Measurements from ENCODE around the gene RNF224. TPM values are rescaled to one million over a fixed set of nuclear protein-coding genes. Genes with fewer than 3 reads are reported as not detected.

Gene RNF224
- polyA plus RNA-seq, 3 donors, result not detected

DNA sequence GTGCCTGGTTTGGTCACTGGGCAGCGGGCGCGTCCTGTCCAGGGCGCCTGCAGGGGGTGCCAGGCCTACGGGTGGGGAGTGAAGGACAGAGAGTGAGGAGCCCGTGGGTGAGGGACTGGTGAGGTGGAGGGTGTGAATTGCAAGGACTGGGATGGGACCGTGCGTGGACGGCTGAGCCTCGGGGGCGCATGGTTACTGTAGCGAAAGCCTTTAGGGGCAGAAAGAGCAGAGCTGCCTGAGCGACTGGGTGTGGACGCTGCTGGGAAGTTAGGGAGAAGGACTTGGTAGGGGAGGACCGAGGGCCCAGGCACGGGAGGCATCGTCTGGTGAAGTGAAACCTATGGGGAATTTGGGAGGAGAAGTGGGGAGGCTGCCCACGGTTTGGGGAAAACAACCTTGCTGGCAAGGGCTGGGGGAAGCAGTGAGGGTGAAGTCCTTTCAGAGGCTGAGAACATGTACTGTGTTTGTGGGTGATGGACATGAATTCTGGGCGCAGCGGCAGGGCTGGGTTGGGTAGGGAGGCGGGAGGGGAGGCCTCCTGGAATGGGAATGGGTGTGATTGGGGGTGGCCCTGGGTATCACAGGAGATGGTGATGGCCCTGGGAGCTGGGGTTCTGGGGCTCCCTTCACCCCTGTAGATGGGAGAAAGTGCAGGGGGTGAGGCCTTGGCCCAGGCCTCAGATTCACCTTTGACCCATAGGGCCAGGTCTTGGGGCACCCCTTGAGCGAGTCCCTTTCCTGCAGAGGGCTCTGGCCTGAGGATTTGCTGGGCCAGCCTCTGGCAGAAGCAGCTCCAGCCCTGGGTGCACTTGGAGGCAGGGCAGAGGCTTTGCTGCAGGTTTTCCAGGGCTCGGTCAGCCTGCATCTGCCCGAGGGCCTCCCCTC, 48.5 kb downstream of the RNF224 start:
- no peak overlapping the region for H2AFZ ChIP-seq (ENCODE audit: insufficient read depth, low read depth, low read length, poor library complexity, severe bottlenecking)
- TF ChIP-seq, protein P1, sequence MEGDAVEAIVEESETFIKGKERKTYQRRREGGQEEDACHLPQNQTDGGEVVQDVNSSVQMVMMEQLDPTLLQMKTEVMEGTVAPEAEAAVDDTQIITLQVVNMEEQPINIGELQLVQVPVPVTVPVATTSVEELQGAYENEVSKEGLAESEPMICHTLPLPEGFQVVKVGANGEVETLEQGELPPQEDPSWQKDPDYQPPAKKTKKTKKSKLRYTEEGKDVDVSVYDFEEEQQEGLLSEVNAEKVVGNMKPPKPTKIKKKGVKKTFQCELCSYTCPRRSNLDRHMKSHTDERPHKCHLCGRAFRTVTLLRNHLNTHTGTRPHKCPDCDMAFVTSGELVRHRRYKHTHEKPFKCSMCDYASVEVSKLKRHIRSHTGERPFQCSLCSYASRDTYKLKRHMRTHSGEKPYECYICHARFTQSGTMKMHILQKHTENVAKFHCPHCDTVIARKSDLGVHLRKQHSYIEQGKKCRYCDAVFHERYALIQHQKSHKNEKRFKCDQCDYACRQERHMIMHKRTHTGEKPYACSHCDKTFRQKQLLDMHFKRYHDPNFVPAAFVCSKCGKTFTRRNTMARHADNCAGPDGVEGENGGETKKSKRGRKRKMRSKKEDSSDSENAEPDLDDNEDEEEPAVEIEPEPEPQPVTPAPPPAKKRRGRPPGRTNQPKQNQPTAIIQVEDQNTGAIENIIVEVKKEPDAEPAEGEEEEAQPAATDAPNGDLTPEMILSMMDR (IDR thresholded peaks at IDR 0.05), result no peak
- intact Hi-C loops (cut with micrococcal nuclease), result no loop called here
- H3K9me3 Mint-ChIP-seq, result no peaks in the 10 kb centered on the region
- H3K4me3 ChIP-seq (replicated peaks in 1 of 3; ENCODE audit: low read depth in 2 of 3, low read length in 3 of 3), result peak overlapping the region in 1 of 3 experiments; percentile 99
- H3K9me3 ChIP-seq (replicated peaks in 1 of 2; ENCODE audit: control insufficient read depth in 1 of 2, insufficient read depth in 1 of 2, low read length in 2 of 2), result no peaks in the 10 kb centered on the region
- H3K36me3 Mint-ChIP-seq, result peaks cover 16 to 45% of the 10 kb centered on the region in 2 donors
- peaks cover 48% of the 10 kb centered on the region for H3K79me2 ChIP-seq (ENCODE audit: insufficient read depth, low read length)
- peaks cover 37% of the 10 kb centered on the region for H4K20me1 ChIP-seq (ENCODE audit: insufficient read depth, low read length)
- H3K27ac Mint-ChIP-seq, result peak overlapping the region; percentile 7 to 89 (median 74)
- H3K4me3 Mint-ChIP-seq, result peak overlapping the region; percentile 39 to 62
- no peaks in the 10 kb centered on the region for H3K27me3 ChIP-seq (ENCODE audit: control insufficient read depth in 2 of 2, insufficient read depth in 2 of 2, low read length in 2 of 2)
- H3K9ac ChIP-seq (ENCODE audit: insufficient read depth, low read length, poor library complexity, severe bottlenecking), result peak overlapping the region; percentile 93
- H3K36me3 ChIP-seq (replicated peaks in 1 of 2; ENCODE audit: control insufficient read depth in 1 of 2, insufficient read depth in 2 of 2, low read length in 2 of 2), result peaks cover 26 to 52% of the 10 kb centered on the region in 2 donors
- peaks cover 45% of the 10 kb centered on the region for H3K4me1 Mint-ChIP-seq
- H3K27ac ChIP-seq (ENCODE audit: low read depth in 1 of 2, low read length in 2 of 2), result peak overlapping the region; percentile 96 to 98
- peak in 1 of 3 donors; percentile 19 for DNase-seq
- H3K4me2 ChIP-seq (replicated peaks; ENCODE audit: extremely low read depth, low read length, poor library complexity, severe bottlenecking), result peak overlapping the region; percentile 95
- WGBS (ENCODE audit: insufficient coverage), result 72% methylated on average over 23 of the region's 24 CpGs
- peaks cover 0 to 4% (median 2%) of the 10 kb centered on the region in 3 donors for H3K27me3 Mint-ChIP-seq (ENCODE audit: low read depth in 3 of 3)
- peaks cover 42 to 67% of the 10 kb centered on the region in 2 donors for H3K4me1 ChIP-seq (ENCODE audit: control insufficient read depth in 1 of 2, insufficient read depth in 2 of 2, low read length in 2 of 2)

DNA sequence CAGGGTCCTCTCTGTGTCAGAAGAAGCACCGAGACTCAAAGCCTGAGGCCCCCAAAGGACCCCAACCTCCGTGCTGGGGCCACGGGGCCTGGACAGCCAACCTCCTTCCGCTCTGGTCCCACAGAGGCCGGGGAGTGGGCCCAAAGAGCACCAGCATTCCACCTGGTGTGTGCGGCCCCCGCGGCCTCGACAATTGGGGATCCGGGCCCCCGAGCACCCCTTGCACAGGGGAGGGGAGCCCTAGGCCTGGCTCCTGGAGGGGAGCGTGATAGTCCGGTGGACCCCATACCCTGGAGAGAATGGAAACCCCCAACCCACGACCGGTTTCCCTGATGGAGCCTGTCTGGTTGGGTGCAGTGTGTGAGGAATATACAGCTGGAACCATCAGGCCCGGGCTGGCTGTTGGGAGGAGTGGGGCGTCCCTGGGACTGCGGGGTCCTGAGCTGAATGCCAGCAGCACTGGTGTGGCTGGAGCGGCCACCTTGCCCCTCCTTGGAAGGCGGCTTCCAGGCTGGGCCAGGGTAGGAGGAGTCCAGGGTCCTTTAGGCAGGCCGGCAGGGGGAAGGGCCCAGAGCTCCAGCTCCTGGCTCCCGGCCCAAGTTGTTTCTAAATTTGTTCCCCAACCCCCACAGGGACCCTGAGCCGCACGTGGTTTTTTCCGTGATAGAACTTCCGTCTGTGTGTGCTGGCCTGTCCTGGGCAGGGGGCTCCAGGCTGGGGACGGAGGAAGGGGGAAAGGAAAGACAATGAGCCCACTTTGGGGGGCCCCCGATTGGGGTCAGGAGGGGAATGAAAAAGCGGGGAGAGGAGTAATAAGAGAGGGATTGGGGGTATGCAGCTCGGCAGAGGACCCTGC, 49.4 kb downstream of the RNF224 start:
- WGBS (ENCODE audit: insufficient coverage), result 32% methylated on average over 15 of the region's 30 CpGs
- Histone ChIP-seq H3K4me1 (ENCODE audit: control insufficient read depth in 1 of 2, insufficient read depth in 2 of 2, low read length in 2 of 2) (peaks cover 42 to 74% of the 10 kb centered on the region in 2 donors), H3K27me3 (ENCODE audit: control insufficient read depth in 2 of 2, insufficient read depth in 2 of 2, low read length in 2 of 2) (no peaks in the 10 kb centered on the region), H3K4me2 (replicated peaks; ENCODE audit: extremely low read depth, low read length, poor library complexity, severe bottlenecking) (peak overlapping the region; percentile 95), H3K27ac (ENCODE audit: low read depth in 1 of 2, low read length in 2 of 2) (peak overlapping the region; percentile 96 to 98), H4K20me1 (ENCODE audit: insufficient read depth, low read length) (peaks cover 41% of the 10 kb centered on the region), H2AFZ (ENCODE audit: insufficient read depth, low read depth, low read length, poor library complexity, severe bottlenecking) (peak overlapping the region; percentile 76), H3K36me3 (replicated peaks in 1 of 2; ENCODE audit: control insufficient read depth in 1 of 2, insufficient read depth in 2 of 2, low read length in 2 of 2) (peaks cover 25 to 48% of the 10 kb centered on the region in 2 donors), H3K4me3 (replicated peaks in 1 of 3; ENCODE audit: low read depth in 2 of 3, low read length in 3 of 3) (peak overlapping the region; percentile 44 to 99 (median 98)), H3K9ac (ENCODE audit: insufficient read depth, low read length, poor library complexity, severe bottlenecking) (peak overlapping the region; percentile 93), H3K9me3 (replicated peaks in 1 of 2; ENCODE audit: control insufficient read depth in 1 of 2, insufficient read depth in 1 of 2, low read length in 2 of 2) (no peaks in the 10 kb centered on the region), H3K79me2 (ENCODE audit: insufficient read depth, low read length) (peaks cover 56% of the 10 kb centered on the region)
- DNase-seq, result peak; percentile 38 to 62 (median 42)
- Mint-ChIP-seq H3K27me3 (ENCODE audit: low read depth in 3 of 3) (peaks cover 0 to 4% (median 2%) of the 10 kb centered on the region in 3 donors), H3K36me3 (peaks cover 10 to 36% of the 10 kb centered on the region in 2 donors), H3K4me1 (peaks cover 42% of the 10 kb centered on the region), H3K9me3 (no peaks in the 10 kb centered on the region), H3K27ac (peak overlapping the region; percentile 94 to 99 (median 97)), H3K4me3 (peak overlapping the region; percentile 88 to 93)
- intact Hi-C loops (cut with micrococcal nuclease), result no loop called here
- TF ChIP-seq, protein P1 (IDR thresholded peaks at IDR 0.05), result no peak
